GM12891 (cell line): ENCODE data around the gene KCNQ5.

Experiments used
- DNase-seq: peaks from one replicate; pipeline ENCODE4 v3.0.0; 2011; ENCODE audit warnings: low spot score; ENCODE audit not compliant: insufficient read length
- FAIRE-seq: peaks from 2 replicates; lab custom pipeline; 2011; peaks lifted over from hg19 to GRCh38; lab: Jason Lieb, UNC
- PAX5 ChIP-seq: IDR thresholded peaks from 2 replicates; pipeline ENCODE4 v1.6.1; 2011; ENCODE audit warnings: low read length, moderate library complexity, mild to moderate bottlenecking; ENCODE audit not compliant: insufficient read depth, severe bottlenecking
- POLR2A ChIP-seq: IDR thresholded peaks from 2 replicates; pipeline ENCODE4 v1.6.1; 2011; ENCODE audit warnings: low read depth, low read length, control low read depth
- POLR2AphosphoS5 ChIP-seq: IDR thresholded peaks from 2 replicates; pipeline ENCODE4 v1.6.1; 2011; ENCODE audit warnings: low read depth, low read length, control low read depth
- POU2F2 ChIP-seq: IDR thresholded peaks from 2 replicates; pipeline ENCODE4 v1.6.1; 2011; ENCODE audit warnings: low read depth, mild to moderate bottlenecking, control low read depth, low read length, moderate library complexity
- SPI1 ChIP-seq: IDR thresholded peaks from 2 replicates; pipeline ENCODE4 v1.6.1; 2011; ENCODE audit warnings: low read depth, low read length, control low read depth
- TAF1 ChIP-seq: IDR thresholded peaks from 2 replicates; pipeline ENCODE4 v1.6.1; 2011; ENCODE audit warnings: low read depth, low read length, control low read depth

KCNQ5 gene

GRCh38 chr6:72783666-72784065, 161.8 kb downstream of the KCNQ5 start:
- TF ChIP-seq POLR2A: no peak
- TF ChIP-seq SPI1: no peak
- TF ChIP-seq PAX5: no peak
- no peak for TF ChIP-seq TAF1
- TF ChIP-seq POLR2AphosphoS5: no peak
- no peak for TF ChIP-seq POU2F2
- no peak for FAIRE-seq
- no peak for DNase-seq

- FAIRE-seq (no peak), DNase-seq (no peak)
- TF ChIP-seq POLR2AphosphoS5: no peak
- no peak for TF ChIP-seq TAF1
- no peak for TF ChIP-seq PAX5
- TF ChIP-seq SPI1: no peak
- TF ChIP-seq POLR2A: no peak
- TF ChIP-seq POU2F2: no peak
Measured at GRCh38 chr6:72784071-72784470, 162.2 kb downstream of the KCNQ5 start.

- DNase-seq (no peak), FAIRE-seq (no peak)
- TF ChIP-seq POU2F2: no peak
- TF ChIP-seq SPI1: no peak
- no peak for TF ChIP-seq POLR2A
- no peak for TF ChIP-seq PAX5
- TF ChIP-seq POLR2AphosphoS5: no peak
- no peak for TF ChIP-seq TAF1
Measured at GRCh38 chr6:72784581-72784980, 162.7 kb downstream of the KCNQ5 start.

GRCh38 chr6:72787391-72788031, 165.6 kb downstream of the KCNQ5 start:
- DNase-seq (no peak), FAIRE-seq (no peak)
- TF ChIP-seq PAX5: no peak
- TF ChIP-seq SPI1: no peak
- TF ChIP-seq POLR2AphosphoS5: no peak

GRCh38 chr6:72788188-72788587, 166.3 kb downstream of the KCNQ5 start:
- no peak for TF ChIP-seq POLR2A
- no peak for TF ChIP-seq SPI1
- TF ChIP-seq PAX5: no peak
- no peak for TF ChIP-seq TAF1
- no peak for TF ChIP-seq POU2F2
- TF ChIP-seq POLR2AphosphoS5: no peak
- no peak for FAIRE-seq
- DNase-seq: no peak

GRCh38 chr6:72789145-72789544, 167.3 kb downstream of the KCNQ5 start:
- FAIRE-seq (no peak), DNase-seq (no peak)
- no peak for TF ChIP-seq POU2F2
- TF ChIP-seq PAX5: no peak
- TF ChIP-seq SPI1: no peak
- no peak for TF ChIP-seq POLR2AphosphoS5
- TF ChIP-seq POLR2A: no peak
- TF ChIP-seq TAF1: no peak

- TF ChIP-seq TAF1 (no peak), POLR2AphosphoS5 (no peak), PAX5 (no peak), POLR2A (no peak), SPI1 (no peak), POU2F2 (no peak)
- DNase-seq (no peak), FAIRE-seq (no peak)
Measured at GRCh38 chr6:72792692-72793091, 170.8 kb downstream of the KCNQ5 start.

GRCh38 chr6:72793641-72794395, 172.0 kb downstream of the KCNQ5 start:
- FAIRE-seq: no peak
- no peak for DNase-seq
- TF ChIP-seq TAF1 (no peak), POLR2AphosphoS5 (no peak), POLR2A (no peak), PAX5 (no peak), POU2F2 (no peak), SPI1 (no peak)

- FAIRE-seq (no peak), DNase-seq (no peak)
- TF ChIP-seq POU2F2: no peak
- TF ChIP-seq POLR2A: no peak
- TF ChIP-seq SPI1: no peak
- TF ChIP-seq TAF1: no peak
- TF ChIP-seq POLR2AphosphoS5: no peak
- no peak for TF ChIP-seq PAX5
Measured at GRCh38 chr6:72798196-72798595, 176.3 kb downstream of the KCNQ5 start.
